KMS-11 (cell line): ENCODE data around the gene ITGA2B.
A peak's percentile ranks its signal among the peaks of the same experiment; 100 is the strongest.
"Not testable (repeated sequence)": the region's sequence is repeated elsewhere in the genome, so short reads cannot be mapped to it uniquely, and the experiment has no call there.

Experiments
- H2AFZ ChIP-seq: fragments of 200-600 bp; sonication (generic); 2 replicates; pipeline ENCODE4 v1.6.1; 2016; ENCODE audit warnings: antibody characterized with exemption, mixed run types, low read depth
- H3K27ac ChIP-seq: fragments of 200-600 bp; sonication (generic); 2 replicates; pipeline ENCODE4 v1.6.1; 2016; ENCODE audit warnings: mild to moderate bottlenecking, mixed run types
- H3K27me3 ChIP-seq: fragments of 200-600 bp; sonication (generic); 2 replicates; pipeline ENCODE4 v1.6.1; 2017; ENCODE audit warnings: mild to moderate bottlenecking, low read depth, mixed run types, moderate library complexity; ENCODE audit not compliant: insufficient read depth
- H3K36me3 ChIP-seq: fragments of 200-600 bp; sonication (generic); 2 replicates; pipeline ENCODE4 v1.6.1; 2017; ENCODE audit warnings: mild to moderate bottlenecking, mixed run types; ENCODE audit not compliant: insufficient read depth
- H3K4me1 ChIP-seq: fragments of 200-600 bp; sonication (generic); 2 replicates; pipeline ENCODE4 v1.6.1; 2016; ENCODE audit warnings: mild to moderate bottlenecking, low read depth, mixed run types; ENCODE audit not compliant: poor library complexity, severe bottlenecking
- H3K4me2 ChIP-seq: fragments of 200-600 bp; sonication (generic); 2 replicates; pipeline ENCODE4 v1.7.0; 2016; ENCODE audit warnings: mild to moderate bottlenecking, mixed run types
- H3K4me3 ChIP-seq: fragments of 200-600 bp; sonication (generic); IDR thresholded peaks from 2 replicates; pipeline ENCODE4 v1.6.1; 2017; ENCODE audit warnings: low read depth, low read length, mixed read lengths; ENCODE audit not compliant: insufficient read depth
- H3K79me2 ChIP-seq: fragments of 200-600 bp; sonication (generic); 2 replicates; pipeline ENCODE4 v1.6.1; 2016; ENCODE audit warnings: low read depth, mixed run types; ENCODE audit not compliant: insufficient read depth
- H3K9ac ChIP-seq: fragments of 200-600 bp; sonication (generic); 2 replicates; pipeline ENCODE4 v1.6.1; 2016; ENCODE audit warnings: mild to moderate bottlenecking, mixed run types
- H4K20me1 ChIP-seq: fragments of 200-600 bp; sonication (generic); 2 replicates; pipeline ENCODE4 v1.6.1; 2016; ENCODE audit warnings: mild to moderate bottlenecking, mixed run types; ENCODE audit not compliant: insufficient read depth
- TF ChIP-seq, protein P1 (sequence below): fragments of 200-600 bp; sonication (generic); conservative IDR thresholded peaks from 2 replicates; pipeline ENCODE4 v1.6.1; 2017; ENCODE audit warnings: low read depth, mild to moderate bottlenecking, antibody characterized with exemption, low read length, moderate library complexity, mixed read lengths

Gene ITGA2B

DNA sequence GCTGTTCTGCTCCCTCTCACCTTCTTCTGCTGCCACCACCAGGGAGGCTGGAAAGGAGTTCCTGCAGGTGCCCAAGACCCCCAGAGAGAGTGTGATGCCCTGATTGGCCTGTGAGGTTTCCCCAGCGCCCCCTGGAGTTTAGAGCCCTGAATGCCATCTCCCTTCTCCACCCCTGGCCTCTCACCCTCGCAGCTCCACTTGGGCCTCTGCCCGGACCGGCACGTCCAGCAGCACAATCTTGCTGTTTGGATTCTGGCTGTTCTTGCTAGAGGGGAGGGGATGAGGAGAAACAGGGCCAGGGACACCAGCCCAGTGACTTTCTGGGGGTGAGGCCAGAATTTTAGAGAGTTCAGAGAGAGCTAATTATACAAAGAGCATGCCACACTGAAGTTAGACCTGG lies 13.3 kb downstream of the ITGA2B start:
- H3K4me1 ChIP-seq = no peaks in the 10 kb centered on the region
- H2AFZ ChIP-seq = no peak overlapping the region
- H3K36me3 ChIP-seq = no peaks in the 10 kb centered on the region
- H3K4me3 ChIP-seq = no peak overlapping the region
- no peaks in the 10 kb centered on the region for H3K79me2 ChIP-seq
- H3K27me3 ChIP-seq = peaks cover 30% of the 10 kb centered on the region; the same call in 1 of the 2 replicates
- H3K27ac ChIP-seq = no peak overlapping the region
- H3K4me2 ChIP-seq = no peak overlapping the region
- TF ChIP-seq, protein P1, sequence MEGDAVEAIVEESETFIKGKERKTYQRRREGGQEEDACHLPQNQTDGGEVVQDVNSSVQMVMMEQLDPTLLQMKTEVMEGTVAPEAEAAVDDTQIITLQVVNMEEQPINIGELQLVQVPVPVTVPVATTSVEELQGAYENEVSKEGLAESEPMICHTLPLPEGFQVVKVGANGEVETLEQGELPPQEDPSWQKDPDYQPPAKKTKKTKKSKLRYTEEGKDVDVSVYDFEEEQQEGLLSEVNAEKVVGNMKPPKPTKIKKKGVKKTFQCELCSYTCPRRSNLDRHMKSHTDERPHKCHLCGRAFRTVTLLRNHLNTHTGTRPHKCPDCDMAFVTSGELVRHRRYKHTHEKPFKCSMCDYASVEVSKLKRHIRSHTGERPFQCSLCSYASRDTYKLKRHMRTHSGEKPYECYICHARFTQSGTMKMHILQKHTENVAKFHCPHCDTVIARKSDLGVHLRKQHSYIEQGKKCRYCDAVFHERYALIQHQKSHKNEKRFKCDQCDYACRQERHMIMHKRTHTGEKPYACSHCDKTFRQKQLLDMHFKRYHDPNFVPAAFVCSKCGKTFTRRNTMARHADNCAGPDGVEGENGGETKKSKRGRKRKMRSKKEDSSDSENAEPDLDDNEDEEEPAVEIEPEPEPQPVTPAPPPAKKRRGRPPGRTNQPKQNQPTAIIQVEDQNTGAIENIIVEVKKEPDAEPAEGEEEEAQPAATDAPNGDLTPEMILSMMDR = peak; percentile 75
- H3K9ac ChIP-seq = no peak overlapping the region
- H4K20me1 ChIP-seq = no peaks in the 10 kb centered on the region

DNA sequence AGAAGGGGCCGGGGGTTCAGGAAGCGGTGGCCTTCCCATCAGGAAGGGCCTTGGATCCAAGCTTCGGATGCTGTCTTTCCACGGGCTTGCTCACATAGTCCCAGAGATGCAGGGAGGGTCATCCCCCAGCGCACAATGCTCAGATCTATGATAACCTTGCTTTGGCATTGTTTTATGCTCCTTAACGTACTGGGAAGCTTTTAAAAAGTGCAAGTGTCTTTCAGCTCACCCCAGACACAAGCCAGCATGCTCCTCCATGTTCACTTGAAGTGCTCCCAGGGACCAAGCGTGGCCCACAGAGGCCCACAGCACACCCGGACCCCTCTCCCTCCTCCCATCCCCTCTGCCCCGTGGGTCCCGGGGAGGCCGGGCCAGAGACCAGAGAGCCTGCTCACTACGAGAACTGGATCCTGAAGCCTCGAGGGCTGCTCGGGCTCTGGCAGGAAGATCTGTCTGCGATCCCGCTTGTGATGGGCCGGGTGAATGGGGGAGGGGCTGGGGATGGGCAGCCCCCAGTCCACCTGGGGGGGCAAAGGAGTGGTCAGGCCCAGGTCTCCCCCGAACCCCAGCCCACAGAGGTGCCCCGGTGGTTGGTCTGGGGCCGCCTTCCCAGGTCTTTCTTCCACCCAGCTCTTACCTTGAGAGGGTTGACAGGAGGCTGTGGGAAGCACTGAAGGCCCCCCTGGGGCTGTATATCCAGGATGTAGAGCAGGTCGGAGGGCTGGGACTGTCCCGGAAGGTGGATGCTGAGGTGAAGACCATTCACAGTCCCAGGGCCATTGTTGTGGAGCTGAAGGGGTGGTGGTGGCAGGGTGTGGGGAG lies 14.0 kb downstream of the ITGA2B start:
- Histone ChIP-seq H3K9ac (no peak overlapping the region), H3K4me3 (no peak overlapping the region), H3K36me3 (no peaks in the 10 kb centered on the region), H3K27ac (no peak overlapping the region), H3K4me2 (no peak overlapping the region), H3K4me1 (no peaks in the 10 kb centered on the region), H3K27me3 (peaks cover 22% of the 10 kb centered on the region; the same call in 1 of the 2 replicates), H4K20me1 (no peaks in the 10 kb centered on the region), H3K79me2 (no peaks in the 10 kb centered on the region), H2AFZ (no peak overlapping the region)
- TF ChIP-seq, protein P1 = no peak

DNA sequence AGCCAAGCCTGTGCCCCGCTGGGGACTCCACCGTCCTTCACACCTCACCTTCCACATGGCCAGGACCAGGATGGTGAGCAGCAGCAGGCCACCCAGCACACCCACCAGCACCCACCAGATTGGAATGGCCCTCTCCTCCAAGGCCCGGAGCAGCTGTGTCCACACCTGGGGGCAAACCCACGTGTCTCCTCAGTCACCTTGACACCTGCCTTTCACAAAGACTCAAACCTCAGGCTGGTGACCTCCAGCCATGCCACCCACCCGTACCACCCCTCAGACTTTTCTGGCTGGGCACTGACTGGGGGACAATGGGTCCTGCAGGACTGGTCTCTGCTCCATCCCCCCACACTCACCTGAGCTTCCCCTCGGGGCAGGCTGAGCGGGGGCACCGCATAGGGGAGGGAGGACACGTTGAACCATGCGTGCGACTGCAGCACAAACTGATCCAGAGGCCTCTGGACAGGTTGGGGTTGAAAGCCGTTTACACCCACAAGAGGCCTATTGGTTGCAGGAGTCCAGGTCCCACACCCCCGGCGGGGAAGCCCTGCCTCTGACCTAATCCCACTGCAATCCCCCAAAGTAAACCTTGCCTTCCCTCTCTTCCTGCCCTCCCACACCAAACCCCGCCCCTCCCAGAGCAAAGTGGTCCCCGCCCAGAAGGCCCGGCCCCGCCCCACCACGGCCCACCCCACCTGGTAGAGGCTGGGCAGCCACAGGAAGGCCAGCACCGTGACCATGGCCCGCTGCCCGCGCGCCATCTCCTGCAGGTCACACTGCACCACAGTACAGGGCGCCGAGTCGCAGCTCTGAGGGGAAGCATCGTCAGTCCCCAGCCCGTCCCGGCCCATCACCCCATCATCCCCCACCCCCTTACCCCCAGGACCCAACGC lies 14.9 kb downstream of the ITGA2B start:
- Histone ChIP-seq H3K79me2 (no peaks in the 10 kb centered on the region), H3K27me3 (peaks cover 15% of the 10 kb centered on the region; the same call in 1 of the 2 replicates), H3K36me3 (no peaks in the 10 kb centered on the region), H3K4me2 (no peak overlapping the region), H3K9ac (no peak overlapping the region), H3K4me1 (no peaks in the 10 kb centered on the region), H4K20me1 (no peaks in the 10 kb centered on the region), H3K4me3 (no peak overlapping the region), H2AFZ (no peak overlapping the region), H3K27ac (no peak overlapping the region)
- TF ChIP-seq, protein P1 = no peak

DNA sequence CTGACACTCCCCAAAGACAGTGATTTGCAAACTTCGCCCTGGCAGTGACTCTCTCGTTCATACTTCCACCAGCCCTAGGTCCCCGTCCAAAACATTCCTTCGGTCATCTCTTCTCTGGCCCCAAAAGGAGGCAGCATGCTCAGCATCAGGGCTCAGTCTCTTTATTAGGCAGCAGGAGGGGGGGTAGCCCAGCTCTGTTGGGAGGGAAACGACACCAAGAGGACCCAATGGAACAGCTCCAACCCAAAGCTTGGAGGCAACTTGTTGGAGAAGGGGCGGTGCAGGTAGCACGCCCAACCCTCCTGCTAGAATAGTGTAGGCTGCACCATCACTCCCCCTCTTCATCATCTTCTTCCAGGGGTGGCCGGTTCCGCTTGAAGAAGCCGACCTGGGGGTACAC lies 17.4 kb downstream of the ITGA2B start:
- no peak overlapping the region for H3K4me3 ChIP-seq
- H3K4me2 ChIP-seq = no peak overlapping the region
- no peaks in the 10 kb centered on the region for H3K79me2 ChIP-seq

DNA sequence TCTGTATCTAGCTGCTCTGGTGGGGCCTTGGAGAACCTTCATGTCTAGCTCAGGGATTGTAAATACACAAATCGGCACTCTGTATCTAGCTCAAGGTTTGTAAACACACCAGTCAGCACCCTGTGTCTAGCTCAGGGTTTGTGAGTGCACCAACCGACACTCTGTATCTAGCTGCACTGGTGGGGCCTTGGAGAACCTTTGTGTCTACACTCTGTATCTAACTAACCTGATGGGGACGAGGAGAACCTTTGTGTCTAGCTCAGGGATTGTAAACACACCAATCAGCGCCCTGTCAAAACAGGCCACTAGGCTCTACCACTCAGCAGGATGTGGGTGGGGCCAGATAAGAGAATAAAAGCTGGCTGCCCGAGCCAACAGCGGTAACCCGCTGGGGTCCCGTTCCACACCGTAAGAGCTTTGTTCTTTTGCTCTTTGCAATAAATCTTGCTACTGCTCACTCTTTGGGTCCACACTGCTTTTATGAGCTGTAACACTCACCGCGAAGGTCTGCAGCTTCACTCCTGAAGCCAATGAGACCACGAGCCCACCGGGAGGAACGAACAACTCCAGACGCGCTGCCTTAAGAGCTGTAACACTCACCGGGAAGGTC lies 19.9 kb downstream of the ITGA2B start:
- H3K4me2 ChIP-seq, H3K36me3 ChIP-seq, H3K4me3 ChIP-seq, H3K4me1 ChIP-seq, H3K27ac ChIP-seq, H3K9ac ChIP-seq, H3K79me2 ChIP-seq, H4K20me1 ChIP-seq, H2AFZ ChIP-seq: not testable (repeated sequence)
- peaks cover 35% of the 10 kb centered on the region for H3K27me3 ChIP-seq

More for the DNA sequence above, 17.4 kb downstream of the ITGA2B start:
- Histone ChIP-seq H2AFZ (no peak overlapping the region), H3K27ac (no peak overlapping the region), H3K4me1 (no peaks in the 10 kb centered on the region), H3K36me3 (no peaks in the 10 kb centered on the region), H4K20me1 (no peaks in the 10 kb centered on the region), H3K9ac (no peak overlapping the region), H3K27me3 (peaks cover 11% of the 10 kb centered on the region; the same call in 1 of the 2 replicates)
- TF ChIP-seq, protein P1 = no peak

DNA sequence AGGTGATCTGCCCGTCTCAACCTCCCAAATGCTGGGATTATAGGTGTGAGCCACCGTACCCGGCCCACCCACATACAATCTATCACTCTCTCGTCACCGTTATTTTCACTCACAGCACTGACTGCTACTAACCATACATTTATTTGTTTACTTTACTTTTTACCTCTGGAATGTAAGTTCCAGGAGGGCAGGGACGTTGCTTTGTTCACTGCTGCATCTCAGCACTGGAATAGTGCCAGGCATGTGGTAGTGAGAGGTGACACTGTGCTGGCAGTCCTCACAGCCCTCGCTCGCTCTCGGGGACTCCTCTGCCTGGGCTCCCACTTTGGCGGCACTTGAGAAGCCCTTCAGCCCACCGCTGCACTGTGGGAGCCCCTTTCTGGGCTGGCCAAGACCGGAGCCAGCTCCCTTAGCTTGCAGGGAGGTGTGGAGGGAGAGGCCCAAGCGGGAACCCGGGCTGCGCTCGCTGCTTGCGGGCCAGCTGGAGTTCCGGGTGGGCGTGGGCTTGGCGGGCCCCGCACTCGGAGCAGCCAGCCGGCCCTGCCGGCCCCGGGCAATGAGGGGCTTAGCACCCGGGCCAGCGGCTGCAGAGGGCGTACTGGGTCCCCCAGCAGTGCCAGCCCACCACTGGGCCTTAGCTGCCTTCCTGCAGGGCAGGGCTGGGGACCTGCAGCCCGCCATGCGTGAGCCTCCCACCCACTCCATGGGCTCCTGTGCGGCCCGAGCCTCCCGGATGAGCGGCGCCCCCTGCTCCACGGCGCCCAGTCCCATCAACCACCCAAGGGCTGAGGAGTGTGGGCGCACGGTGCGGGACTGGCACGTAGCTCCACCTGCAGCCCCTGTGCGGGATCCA lies 20.8 kb downstream of the ITGA2B start:
- H2AFZ ChIP-seq, H3K27ac ChIP-seq, H3K4me3 ChIP-seq, H3K36me3 ChIP-seq, H3K79me2 ChIP-seq, H3K4me2 ChIP-seq, H3K9ac ChIP-seq, H4K20me1 ChIP-seq, H3K4me1 ChIP-seq: not testable (repeated sequence)
- peaks cover 39% of the 10 kb centered on the region for H3K27me3 ChIP-seq
